IMR-90 (cell line): ENCODE results near the gene GPC5. TPM values are rescaled to one million over a fixed set of nuclear protein-coding genes. Genes with fewer than 3 reads are reported as not detected.
A peak's percentile ranks its signal among the peaks of the same experiment; 100 is the strongest.

Experiments used
- ATAC-seq: fragments of 200-7000 bp; cut with Tn5 transposase; 2 replicates; pipeline ENCODE4 v1.9.1; 2020; ENCODE audit warnings: low read depth, mild to moderate bottlenecking, moderate library complexity
- BruUV-seq: library from RNA; stranded (reverse); fragments of 400-500 nt; replicated peaks from 2 replicates; lab custom pipeline; 2021; lab: Mats Ljungman, UMichigan
- CTCF ChIA-PET: fragments of 300-600 bp; formaldehyde crosslinking; extraction: SDS; loops from one replicate; lab custom pipeline; 2021; ENCODE audit warnings: antibody characterized with exemption; lab: Yijun Ruan, JAX
- POLR2A ChIA-PET: fragments of 300-600 bp; sonication (Branson Sonifier 250); formaldehyde crosslinking; loops from one replicate; lab custom pipeline; 2022; ENCODE audit warnings: antibody characterized with exemption; ENCODE audit not compliant: unreplicated experiment; lab: Charles Lee
- DNase-seq: peaks from one replicate; pipeline ENCODE4 v3.0.0; 2013
- H2AFZ ChIP-seq: replicated peaks from 2 replicates; pipeline ENCODE3; 2013; ENCODE audit warnings: low read length, mild to moderate bottlenecking; ENCODE audit not compliant: poor library complexity
- H2AK5ac ChIP-seq: 2 replicates; pipeline ENCODE4 v1.6.1; 2013; ENCODE audit warnings: low read depth, low read length, inconsistent platforms
- H2AK9ac ChIP-seq: replicated peaks from 2 replicates; pipeline ENCODE3; 2013; ENCODE audit warnings: mild to moderate bottlenecking, low read depth, low read length, moderate library complexity; ENCODE audit not compliant: poor library complexity
- H2BK120ac ChIP-seq: 2 replicates; pipeline ENCODE4 v1.6.1; 2013; ENCODE audit warnings: low read depth, low read length, inconsistent platforms
- H2BK15ac ChIP-seq: 3 replicates; pipeline ENCODE4 v1.6.1; 2013; ENCODE audit warnings: low read depth, low read length, inconsistent platforms
- H2BK20ac ChIP-seq: 2 replicates; pipeline ENCODE4 v1.6.1; 2013; ENCODE audit warnings: low read depth, mild to moderate bottlenecking, inconsistent platforms, low read length, moderate library complexity
- H2BK5ac ChIP-seq: 2 replicates; pipeline ENCODE4 v1.6.1; 2013; ENCODE audit warnings: mild to moderate bottlenecking, low read depth, low read length, inconsistent platforms; ENCODE audit not compliant: poor library complexity, severe bottlenecking
- H3K14ac ChIP-seq: replicated peaks from 2 replicates; pipeline ENCODE4 v1.6.1; 2013; ENCODE audit warnings: low read depth, low read length, inconsistent platforms
- H3K18ac ChIP-seq: 2 replicates; pipeline ENCODE4 v1.6.1; 2013; ENCODE audit warnings: low read depth, low read length, control low read depth
- H3K23ac ChIP-seq: 2 replicates; pipeline ENCODE4 v1.6.1; 2013; ENCODE audit warnings: low read depth, low read length, inconsistent platforms
- H3K27ac ChIP-seq: 2 replicates; pipeline ENCODE4 v1.5.1; 2013; ENCODE audit warnings: mild to moderate bottlenecking, control low read depth, low read length; ENCODE audit not compliant: insufficient read depth
- H3K27me3 ChIP-seq: 2 replicates; pipeline ENCODE4 v1.6.1; 2013; ENCODE audit warnings: low read length; ENCODE audit not compliant: control insufficient read depth, insufficient read depth
- H3K36me3 ChIP-seq: 2 replicates; pipeline ENCODE4 v1.6.1; 2013; ENCODE audit warnings: low read length, mixed read lengths; ENCODE audit not compliant: control insufficient read depth, insufficient read depth
- H3K4ac ChIP-seq: 2 replicates; pipeline ENCODE4 v1.6.1; 2013; ENCODE audit warnings: low read depth, low read length, inconsistent platforms
- H3K4me1 ChIP-seq: 2 replicates; pipeline ENCODE4 v1.6.1; 2013; ENCODE audit warnings: low read length, mixed read lengths; ENCODE audit not compliant: control insufficient read depth, insufficient read depth
- H3K4me2 ChIP-seq: 2 replicates; pipeline ENCODE4 v1.6.1; 2013; ENCODE audit warnings: low read depth, mild to moderate bottlenecking, control low read depth, low read length, moderate library complexity
- H3K4me3 ChIP-seq: 2 replicates; pipeline ENCODE4 v1.5.1; 2013; ENCODE audit warnings: low read depth, mild to moderate bottlenecking, control low read depth, low read length, moderate library complexity; ENCODE audit not compliant: insufficient read depth
- H3K56ac ChIP-seq: 2 replicates; pipeline ENCODE4 v1.6.1; 2013; ENCODE audit warnings: low read length, inconsistent platforms; ENCODE audit not compliant: insufficient read depth; ENCODE audit errors: extremely low read depth
- H3K79me1 ChIP-seq, 2 experiments: 2 replicates each; pipeline ENCODE4 v1.6.1; 2013; ENCODE audit warnings: low read length in 2 of 2, inconsistent platforms in 1 of 2, low read depth in 1 of 2
- H3K9ac ChIP-seq: 2 replicates; pipeline ENCODE4 v1.6.1; 2013; ENCODE audit warnings: low read depth, low read length, control low read depth
- H3K9me1 ChIP-seq: 2 replicates; pipeline ENCODE4 v1.6.1; 2013; ENCODE audit warnings: low read length, inconsistent platforms; ENCODE audit not compliant: insufficient read depth
- H3K9me3 ChIP-seq: 2 replicates; pipeline ENCODE4 v1.6.1; 2013; ENCODE audit warnings: low read length; ENCODE audit not compliant: control insufficient read depth, insufficient read depth
- H4K20me1 ChIP-seq: 2 replicates; pipeline ENCODE4 v1.6.1; 2013; ENCODE audit warnings: low read length, inconsistent platforms; ENCODE audit not compliant: insufficient read depth
- H4K5ac ChIP-seq: 2 replicates; pipeline ENCODE4 v1.6.1; 2013; ENCODE audit warnings: mild to moderate bottlenecking, low read depth, low read length, control low read depth
- H4K8ac ChIP-seq, 2 experiments: 2 replicates each; pipeline ENCODE4 v1.6.1; 2013; ENCODE audit warnings: low read depth in 2 of 2, low read length in 2 of 2, control low read depth in 1 of 2, inconsistent platforms in 1 of 2
- H4K91ac ChIP-seq: 2 replicates; pipeline ENCODE4 v1.6.1; 2013; ENCODE audit warnings: low read depth, low read length, inconsistent platforms; ENCODE audit not compliant: insufficient read depth
- CHD1 ChIP-seq: IDR thresholded peaks from 2 replicates; pipeline ENCODE4 v1.6.1; 2012; ENCODE audit warnings: low read depth, low read length, improper control_type of control experiment
- CTCF ChIP-seq: conservative IDR thresholded peaks from 2 replicates; pipeline ENCODE4 v1.5.1; 2012; ENCODE audit warnings: mild to moderate bottlenecking, low read depth, low read length, improper control_type of control experiment
- RAD21 ChIP-seq: IDR thresholded peaks from 2 replicates; pipeline ENCODE4 v1.6.1; 2012; ENCODE audit warnings: low read length, improper control_type of control experiment
- WGBS, 2 experiments: methylation state at CpG; one replicate each; pipeline versions ENCODE4 v1.1.5 to v1.1.7; 2013; ENCODE audit warnings: missing lambda C conversion rate in 2 of 2; ENCODE audit not compliant: insufficient read length in 1 of 2; ENCODE audit errors: extremely low coverage in 2 of 2; 5-methylcytosine and 5-hydroxymethylcytosine counted together
- dilution Hi-C: fragments of 300-500 bp; cut with HindIII; formaldehyde crosslinking; loops from one replicate; pipeline ENCODE4 v1.14.3; 2018; ENCODE audit warnings: low sequenced_read_pairs; ENCODE audit not compliant: unreplicated experiment
- in situ Hi-C: fragments of 300-500 bp; cut with MboI; formaldehyde crosslinking; loops from 3 replicates; pipeline ENCODE4 v1.14.3; 2019; ENCODE audit warnings: low sequenced_read_pairs, inconsistent platforms, mixed read lengths
- intact Hi-C: fragments of 100-400 bp; cut with micrococcal nuclease; formaldehyde crosslinking; loops from 2 replicates; pipeline ENCODE4 v1.10.0; 2022
- polyA plus RNA-seq, 3 experiments: library from polyadenylated mRNA; depleted of rRNA; stranded (reverse); fragments of >200 nt; gene quantifications; 2 replicates each; pipeline ENCODE4 v1.2.3, GENCODE V29; 2012; ENCODE audit warnings: low replicate concordance in 1 of 3
- total RNA-seq: library from RNA; depleted of rRNA; stranded (reverse); fragments of >200 nt; gene quantifications from 2 replicates; pipeline ENCODE4 v1.2.3, GENCODE V29; 2012

The GPC5 gene
- total and polyA plus RNA-seq, 2 of the 4 experiments (the other 2 are of a cell fraction), result 0.94 to 1.8 TPM

GRCh38 chr13:91946498-91947070 lies 548.2 kb downstream of the GPC5 start:
- H3K56ac ChIP-seq, result no peak overlapping the region
- no TSS peak for BruUV-seq
- no peak overlapping the region for H4K5ac ChIP-seq
- no peak for ATAC-seq
- H2AK9ac ChIP-seq, result no peak overlapping the region
- in situ Hi-C loops (no loop called here), dilution Hi-C loops (no loop called here), intact Hi-C loops (no loop called here)
- no peaks in the 10 kb centered on the region for H3K4me1 ChIP-seq
- no peak overlapping the region for H2AFZ ChIP-seq
- H4K91ac ChIP-seq, result no peak overlapping the region
- CTCF ChIA-PET, result no interaction called here
- H3K4me3 ChIP-seq, result no peak overlapping the region
- H4K20me1 ChIP-seq, result no peaks in the 10 kb centered on the region
- DNase-seq, result peak; percentile 12
- H3K79me1 ChIP-seq, result no peaks in the 10 kb centered on the region
- no peak overlapping the region for H3K4me2 ChIP-seq
- H3K9me1 ChIP-seq, result no peaks in the 10 kb centered on the region
- H3K9me3 ChIP-seq, result peaks cover 1% of the 10 kb centered on the region; the same call in 1 of the 2 replicates
- H3K18ac ChIP-seq, result no peak overlapping the region
- H2BK15ac ChIP-seq, result no peak overlapping the region
- no peak overlapping the region for H4K8ac ChIP-seq
- H3K27ac ChIP-seq, result no peak overlapping the region
- no peaks in the 10 kb centered on the region for H3K27me3 ChIP-seq
- TF ChIP-seq CTCF (peak; percentile 31), CHD1 (no peak), RAD21 (peak; percentile 15; the same call in 1 of the 2 replicates)
- POLR2A ChIA-PET, result no interaction called here
- H2BK5ac ChIP-seq, result no peak overlapping the region
- H2BK120ac ChIP-seq, result no peak overlapping the region
- no peaks in the 10 kb centered on the region for H3K36me3 ChIP-seq
- H2BK20ac ChIP-seq, result no peak overlapping the region
- no peak overlapping the region for H2AK5ac ChIP-seq
- no peak overlapping the region for H3K9ac ChIP-seq
- no peak overlapping the region for H3K14ac ChIP-seq
- H3K23ac ChIP-seq, result no peak overlapping the region
- no CpG with 5 or more reads among the region's 7 CpGs for WGBS, 2 experiments
- H3K4ac ChIP-seq, result no peak overlapping the region
